Testis (tissue), 3 donors: Measurements from ENCODE around the gene FER1L5. TPM values are rescaled to one million over a fixed set of nuclear protein-coding genes. Genes with fewer than 3 reads are reported as not detected.
"Not testable (repeated sequence)": the region's sequence is repeated elsewhere in the genome, so short reads cannot be mapped to it uniquely, and the experiment has no call there.

Experiments used
- DNase-seq: peaks from one replicate; pipeline ENCODE4 v3.0.0-alpha.2; 2019
- H3K27ac ChIP-seq, 2 donors: fragments of 200-600 bp; sonication (generic); one replicate each; pipeline ENCODE4 v1.5.1; 2019
- H3K27me3 ChIP-seq: fragments of 200-600 bp; sonication (generic); one replicate; pipeline ENCODE4 v1.5.1; 2019
- H3K36me3 ChIP-seq: fragments of 200-600 bp; sonication (generic); one replicate; pipeline ENCODE4 v1.5.1; 2017; ENCODE audit warnings: low read depth; ENCODE audit errors: missing control alignments
- H3K4me1 ChIP-seq: fragments of 200-600 bp; sonication (generic); one replicate; pipeline ENCODE4 v1.5.1; 2019
- H3K4me3 ChIP-seq, 2 donors: fragments of 200-600 bp; sonication (generic); one replicate each; pipeline ENCODE4 v1.5.1; 2017 to 2019
- H3K9me3 ChIP-seq: fragments of 200-600 bp; sonication (generic); one replicate; pipeline ENCODE4 v1.5.1; 2017
- CTCF ChIP-seq, 3 experiments: fragments of 450-650 bp in 2 of 3; fragments of 200-600 bp in 1 of 3; sonication (generic) in 1 of 3; IDR thresholded peaks; one replicate each; pipeline ENCODE4 v1.5.1; 2016 to 2019; ENCODE audit warnings: antibody characterized with exemption in 3 of 3, mild to moderate bottlenecking in 2 of 3, moderate library complexity in 1 of 3
- POLR2A ChIP-seq: fragments of 450-650 bp; IDR thresholded peaks from one replicate; pipeline ENCODE4 v1.6.1; 2017; ENCODE audit warnings: antibody characterized with exemption, mild to moderate bottlenecking, moderate library complexity
- WGBS, 2 donors: methylation state at CpG; one replicate each; pipeline ENCODE4 v1.1.5; 2018; 5-methylcytosine and 5-hydroxymethylcytosine counted together
- intact Hi-C: fragments of 100-400 bp; cut with DNase I; formaldehyde crosslinking; loops from one replicate; pipeline ENCODE4 v1.15.1; 2023; ENCODE audit warnings: low total_unique reads
- polyA plus RNA-seq: library from polyadenylated mRNA; stranded (reverse); fragments of 350-450 nt; fragmentation: Illumina TruSeq; extraction: RNeasy Lipid Tissue Mini Kit (QIAGEN cat#74804); gene quantifications from one replicate; pipeline ENCODE4 v1.2.3, GENCODE V29; 2014; ENCODE audit warnings: low read depth, low replicate concordance; ENCODE audit not compliant: insufficient read depth
- total RNA-seq, 2 donors: library from RNA; depleted of rRNA; stranded (reverse); fragments of >200 nt; gene quantifications; one replicate each; pipeline ENCODE4 v1.2.3, GENCODE V29; 2016

The FER1L5 gene
- total and polyA plus RNA-seq, 3 donors from 2014 or later, result 7.1 to 15.3 (median 15.0) TPM

GRCh38 chr2:96663829-96664228 lies 21.3 kb downstream of the FER1L5 start:
- intact Hi-C loops, result no loop called here

GRCh38 chr2:96664366-96664925 lies 21.9 kb downstream of the FER1L5 start:
- Histone ChIP-seq H3K4me1 (no peaks in the 10 kb centered on the region), H3K9me3 (no peaks in the 10 kb centered on the region), H3K36me3 (no peaks in the 10 kb centered on the region), H3K27ac (no peak overlapping the region), H3K27me3 (no peaks in the 10 kb centered on the region), H3K4me3 (no peak overlapping the region)
- 89 to 91% methylated on average over 3 of the region's 3 CpGs for whole genome bisulfite sequencing, 2 donors
- DNase-seq, result no peak
- intact Hi-C loops, result no loop called here
- TF ChIP-seq POLR2A (no peak), CTCF (IDR thresholded peaks at IDR 0.05) (no peak)

More at GRCh38 chr2:96663829-96664228, 21.3 kb downstream of the FER1L5 start:
- no peak overlapping the region for H3K27ac ChIP-seq
- DNase-seq, result no peak
- H3K9me3 ChIP-seq, result no peaks in the 10 kb centered on the region
- no peaks in the 10 kb centered on the region for H3K4me1 ChIP-seq
- whole genome bisulfite sequencing, 2 donors, result 88 to 93% methylated on average over 7 of the region's 7 CpGs
- no peaks in the 10 kb centered on the region for H3K27me3 ChIP-seq
- H3K36me3 ChIP-seq, result no peaks in the 10 kb centered on the region
- H3K4me3 ChIP-seq, result no peak overlapping the region
- TF ChIP-seq CTCF (IDR thresholded peaks at IDR 0.05) (no peak), POLR2A (no peak)

- H3K9me3 ChIP-seq, result no peaks in the 10 kb centered on the region
- TF ChIP-seq CTCF (IDR thresholded peaks at IDR 0.05) (no peak), POLR2A (no peak)
- no peaks in the 10 kb centered on the region for H3K27me3 ChIP-seq
- no peak for DNase-seq
- H3K4me1 ChIP-seq, result no peaks in the 10 kb centered on the region
- H3K36me3 ChIP-seq, result no peaks in the 10 kb centered on the region
- no peak overlapping the region for H3K4me3 ChIP-seq
- 86 to 94% methylated on average over 3 of the region's 3 CpGs for whole genome bisulfite sequencing, 2 donors
- no peak overlapping the region for H3K27ac ChIP-seq
- intact Hi-C loops, result no loop called here
These were observed 22.6 kb downstream of the FER1L5 start for GRCh38 chr2:96665083-96665569.

GRCh38 chr2:96665717-96666116 lies 23.2 kb downstream of the FER1L5 start:
- WGBS, 2 donors, result 91 to 95% methylated on average over 3 of the region's 3 CpGs
- not testable (repeated sequence) for H3K27ac ChIP-seq, DNase-seq

GRCh38 chr2:96668771-96669170 lies 26.2 kb downstream of the FER1L5 start:
- Histone ChIP-seq H3K36me3 (no peaks in the 10 kb centered on the region), H3K9me3 (no peaks in the 10 kb centered on the region), H3K4me3 (no peak overlapping the region), H3K27ac (no peak overlapping the region), H3K4me1 (no peaks in the 10 kb centered on the region), H3K27me3 (no peaks in the 10 kb centered on the region)
- TF ChIP-seq CTCF (IDR thresholded peaks at IDR 0.05) (no peak), POLR2A (no peak)
- intact Hi-C loops, result no loop called here
- no peak for DNase-seq
- 86 to 89% methylated on average over 11 of the region's 11 CpGs for WGBS, 2 donors

More at GRCh38 chr2:96665717-96666116, 23.2 kb downstream of the FER1L5 start:
- intact Hi-C loops, H3K36me3 ChIP-seq, H3K4me3 ChIP-seq, H3K27me3 ChIP-seq, H3K4me1 ChIP-seq, H3K9me3 ChIP-seq: not testable (repeated sequence)
